Astrocyte (in vitro differentiated cells and primary cell): ENCODE data around the gene WIZ. TPM values are rescaled to one million over a fixed set of nuclear protein-coding genes. Genes with fewer than 3 reads are reported as not detected.

ENCODE experiments used
- DNase-seq: peaks from one replicate; pipeline ENCODE4 v3.0.0-alpha.2; 2010; ENCODE audit warnings: low read depth
- FAIRE-seq: peaks from 2 replicates; lab custom pipeline; 2011; peaks lifted over from hg19 to GRCh38; lab: Jason Lieb, UNC
- H2AFZ ChIP-seq: 2 replicates; pipeline ENCODE4 v1.6.0; 2012; ENCODE audit warnings: low read depth, low read length, inconsistent platforms
- H3K27ac ChIP-seq: 2 replicates; pipeline ENCODE4 v1.5.1; 2011; ENCODE audit warnings: low read depth, low read length, inconsistent platforms
- H3K27me3 ChIP-seq: 2 replicates; pipeline ENCODE4 v1.6.0; 2011; ENCODE audit warnings: low read length, inconsistent platforms; ENCODE audit not compliant: insufficient read depth
- H3K36me3 ChIP-seq: 2 replicates; pipeline ENCODE4 v1.5.1; 2011; ENCODE audit warnings: low read length, inconsistent platforms; ENCODE audit not compliant: insufficient read depth
- H3K4me1 ChIP-seq: 2 replicates; pipeline ENCODE4 v1.5.1; 2011; ENCODE audit warnings: low read length, inconsistent platforms; ENCODE audit not compliant: insufficient read depth
- H3K4me2 ChIP-seq: 2 replicates; pipeline ENCODE4 v1.6.0; 2012; ENCODE audit warnings: low read length, inconsistent platforms
- H3K4me3 ChIP-seq: 2 replicates; pipeline ENCODE4 v1.5.1; 2011; ENCODE audit warnings: low read depth, mild to moderate bottlenecking, low read length, inconsistent platforms; ENCODE audit not compliant: insufficient read depth
- H3K79me2 ChIP-seq: 2 replicates; pipeline ENCODE4 v1.6.0; 2012; ENCODE audit warnings: mild to moderate bottlenecking, low read length, inconsistent platforms; ENCODE audit not compliant: insufficient read depth
- H3K9ac ChIP-seq: 2 replicates; pipeline ENCODE4 v1.6.0; 2012; ENCODE audit warnings: mild to moderate bottlenecking, low read length, inconsistent platforms
- H3K9me3 ChIP-seq: 2 replicates; pipeline ENCODE4 v1.5.1; 2012; ENCODE audit warnings: low read depth, mild to moderate bottlenecking, low read length, inconsistent platforms; ENCODE audit not compliant: insufficient read depth
- H4K20me1 ChIP-seq: 2 replicates; pipeline ENCODE4 v1.6.0; 2012; ENCODE audit warnings: low read length, inconsistent platforms; ENCODE audit not compliant: insufficient read depth
- H3K27ac Mint-ChIP-seq: one replicate; pipeline ENCODE4 v1.8.0; 2021; ENCODE audit warnings: mild to moderate bottlenecking, mixed read lengths; ENCODE audit not compliant: unreplicated experiment
- H3K27me3 Mint-ChIP-seq: one replicate; pipeline ENCODE4 v1.8.0; 2021; ENCODE audit warnings: low read depth, mixed read lengths; ENCODE audit not compliant: unreplicated experiment
- H3K36me3 Mint-ChIP-seq: one replicate; pipeline ENCODE4 v1.8.0; 2021; ENCODE audit warnings: low read depth, mixed read lengths; ENCODE audit not compliant: unreplicated experiment
- H3K4me1 Mint-ChIP-seq: one replicate; pipeline ENCODE4 v1.8.0; 2021; ENCODE audit warnings: low read depth, mixed read lengths; ENCODE audit not compliant: unreplicated experiment
- H3K4me3 Mint-ChIP-seq: one replicate; pipeline ENCODE4 v1.8.0; 2021; ENCODE audit warnings: mild to moderate bottlenecking, moderate library complexity, mixed read lengths; ENCODE audit not compliant: unreplicated experiment
- H3K9me3 Mint-ChIP-seq: one replicate; pipeline ENCODE4 v1.8.0; 2021; ENCODE audit warnings: mild to moderate bottlenecking, mixed read lengths; ENCODE audit not compliant: unreplicated experiment
- EZH2 ChIP-seq: IDR thresholded peaks from 2 replicates; pipeline ENCODE4 v1.6.1; 2012; ENCODE audit warnings: mild to moderate bottlenecking, low read length, inconsistent platforms; ENCODE audit not compliant: insufficient read depth
- total RNA-seq: library from RNA; stranded (reverse); gene quantifications from 2 replicates; pipeline ENCODE4 v1.2.1, GENCODE V29; 2021
- TF ChIP-seq, protein P1 (sequence below): IDR thresholded peaks from 2 replicates; pipeline ENCODE4 v1.5.1; 2011; ENCODE audit warnings: low read depth, mild to moderate bottlenecking, inconsistent platforms, low read length, moderate library complexity; ENCODE audit not compliant: insufficient read depth

The WIZ gene
- total RNA-seq, 1 donor from 2014 or later = 43.8 TPM

DNA sequence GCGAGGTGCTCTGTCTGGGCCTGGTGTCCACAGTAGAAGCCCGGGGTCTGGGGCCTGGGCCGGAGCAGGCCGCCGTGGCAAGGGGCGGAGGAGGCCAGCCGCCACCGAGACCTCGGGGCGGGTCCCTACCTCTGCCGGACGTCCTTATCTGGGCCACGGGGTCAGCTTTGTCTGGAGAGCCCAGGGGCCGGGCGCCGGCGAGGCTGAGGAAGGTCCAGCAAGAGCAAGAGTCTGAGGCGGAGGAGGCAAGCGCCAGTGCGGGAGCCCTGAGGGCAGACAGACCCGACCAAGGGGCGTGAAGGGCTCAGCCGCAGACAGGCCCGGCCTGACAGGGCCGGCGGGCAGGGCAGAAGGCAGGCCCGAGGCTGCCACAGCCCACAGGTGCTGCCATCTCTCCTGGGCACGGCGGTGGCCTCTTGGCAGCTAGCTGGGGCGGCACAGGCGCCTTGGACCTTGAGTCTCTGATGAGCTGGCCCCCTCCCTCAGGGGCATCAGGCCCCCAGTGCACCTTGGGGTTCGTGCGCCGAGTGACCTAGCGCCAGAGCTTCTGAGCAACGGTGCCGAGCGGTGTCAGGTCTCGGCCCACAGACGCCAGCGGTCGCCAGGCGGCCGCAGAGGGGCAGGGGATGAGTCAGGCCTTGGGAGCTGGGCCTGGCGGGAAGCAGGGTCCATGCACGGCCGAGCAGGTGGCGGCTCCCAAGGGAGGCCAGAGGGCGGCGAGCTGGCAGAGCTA, 51.1 kb downstream of the WIZ start:
- peaks cover 79% of the 10 kb centered on the region for H4K20me1 ChIP-seq
- Mint-ChIP-seq H3K4me3 (no peak overlapping the region), H3K27ac (no peak overlapping the region), H3K36me3 (peaks cover 21% of the 10 kb centered on the region), H3K9me3 (no peaks in the 10 kb centered on the region), H3K27me3 (no peaks in the 10 kb centered on the region), H3K4me1 (no peaks in the 10 kb centered on the region)
- FAIRE-seq (no peak), DNase-seq (no peak)
- H3K9me3 ChIP-seq = no peaks in the 10 kb centered on the region
- TF ChIP-seq, protein P1, sequence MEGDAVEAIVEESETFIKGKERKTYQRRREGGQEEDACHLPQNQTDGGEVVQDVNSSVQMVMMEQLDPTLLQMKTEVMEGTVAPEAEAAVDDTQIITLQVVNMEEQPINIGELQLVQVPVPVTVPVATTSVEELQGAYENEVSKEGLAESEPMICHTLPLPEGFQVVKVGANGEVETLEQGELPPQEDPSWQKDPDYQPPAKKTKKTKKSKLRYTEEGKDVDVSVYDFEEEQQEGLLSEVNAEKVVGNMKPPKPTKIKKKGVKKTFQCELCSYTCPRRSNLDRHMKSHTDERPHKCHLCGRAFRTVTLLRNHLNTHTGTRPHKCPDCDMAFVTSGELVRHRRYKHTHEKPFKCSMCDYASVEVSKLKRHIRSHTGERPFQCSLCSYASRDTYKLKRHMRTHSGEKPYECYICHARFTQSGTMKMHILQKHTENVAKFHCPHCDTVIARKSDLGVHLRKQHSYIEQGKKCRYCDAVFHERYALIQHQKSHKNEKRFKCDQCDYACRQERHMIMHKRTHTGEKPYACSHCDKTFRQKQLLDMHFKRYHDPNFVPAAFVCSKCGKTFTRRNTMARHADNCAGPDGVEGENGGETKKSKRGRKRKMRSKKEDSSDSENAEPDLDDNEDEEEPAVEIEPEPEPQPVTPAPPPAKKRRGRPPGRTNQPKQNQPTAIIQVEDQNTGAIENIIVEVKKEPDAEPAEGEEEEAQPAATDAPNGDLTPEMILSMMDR = no peak
- TF ChIP-seq EZH2 = no peak
- H3K9ac ChIP-seq = no peak overlapping the region
- H2AFZ ChIP-seq = no peak overlapping the region
- H3K4me2 ChIP-seq = no peak overlapping the region
- H3K27me3 ChIP-seq = no peaks in the 10 kb centered on the region
- no peaks in the 10 kb centered on the region for H3K4me1 ChIP-seq
- H3K27ac ChIP-seq = no peak overlapping the region
- peaks cover 63% of the 10 kb centered on the region for H3K79me2 ChIP-seq
- H3K4me3 ChIP-seq = no peak overlapping the region
- H3K36me3 ChIP-seq = peaks cover 27% of the 10 kb centered on the region

DNA sequence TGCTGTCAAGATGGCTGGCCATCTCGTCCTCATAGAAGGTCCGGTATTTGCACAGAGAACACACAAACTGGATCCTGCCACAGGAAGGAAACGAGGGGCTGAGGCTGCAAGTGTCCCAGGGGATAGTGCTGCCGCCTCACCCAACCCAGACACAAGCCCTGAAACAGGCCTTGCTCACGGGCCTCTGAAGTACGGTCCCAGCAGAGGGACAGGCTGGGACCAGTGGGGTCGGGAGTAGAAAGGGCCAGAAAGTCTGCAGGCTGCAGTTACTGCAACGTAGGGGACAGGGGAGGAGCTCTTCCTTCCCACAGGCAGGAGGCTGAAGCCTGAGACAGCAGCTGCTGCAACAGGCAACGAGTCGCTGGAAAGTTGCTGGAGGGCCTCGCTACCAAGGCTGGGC, 52.0 kb downstream of the WIZ start:
- Histone ChIP-seq H2AFZ (no peak overlapping the region), H3K9ac (no peak overlapping the region), H3K27me3 (no peaks in the 10 kb centered on the region), H3K27ac (no peak overlapping the region), H3K4me2 (no peak overlapping the region), H3K79me2 (peaks cover 61% of the 10 kb centered on the region), H3K36me3 (peaks cover 29% of the 10 kb centered on the region), H4K20me1 (peaks cover 74% of the 10 kb centered on the region), H3K4me1 (no peaks in the 10 kb centered on the region), H3K4me3 (no peak overlapping the region), H3K9me3 (no peaks in the 10 kb centered on the region)
- Mint-ChIP-seq H3K9me3 (no peaks in the 10 kb centered on the region), H3K4me3 (no peak overlapping the region), H3K27ac (no peak overlapping the region), H3K4me1 (no peaks in the 10 kb centered on the region), H3K27me3 (no peaks in the 10 kb centered on the region), H3K36me3 (peaks cover 27% of the 10 kb centered on the region)
- DNase-seq = no peak
- TF ChIP-seq EZH2 = no peak
- TF ChIP-seq, protein P1 = no peak
- no peak for FAIRE-seq

DNA sequence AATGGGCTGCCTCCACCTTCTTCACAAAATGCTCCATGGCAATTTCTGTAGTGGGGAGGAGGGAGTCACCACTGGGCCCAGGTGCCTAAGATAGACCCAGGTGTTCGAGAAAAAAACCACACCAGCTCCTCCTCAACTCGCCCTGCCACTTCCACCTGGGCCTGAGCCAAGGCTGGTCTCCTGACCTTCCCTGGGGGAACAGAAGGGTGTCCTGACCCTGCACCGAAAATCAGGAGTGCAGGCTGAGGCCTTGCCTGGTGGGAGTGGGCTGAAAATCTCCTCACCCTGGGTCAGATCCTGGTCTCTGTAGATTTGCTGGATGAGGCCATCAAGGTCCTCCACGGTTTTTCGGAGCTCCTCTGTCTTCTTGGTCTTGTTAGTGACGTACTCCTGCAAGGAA, 52.5 kb downstream of the WIZ start:
- Histone ChIP-seq H3K9ac (no peak overlapping the region), H3K4me3 (no peak overlapping the region), H3K27ac (no peak overlapping the region), H3K4me1 (no peaks in the 10 kb centered on the region), H3K9me3 (no peaks in the 10 kb centered on the region), H3K36me3 (peaks cover 33% of the 10 kb centered on the region), H3K4me2 (no peak overlapping the region), H4K20me1 (peaks cover 68% of the 10 kb centered on the region), H3K27me3 (no peaks in the 10 kb centered on the region), H3K79me2 (peaks cover 59% of the 10 kb centered on the region), H2AFZ (no peak overlapping the region)
- DNase-seq (no peak), FAIRE-seq (no peak)
- TF ChIP-seq, protein P1 = no peak
- no peak for TF ChIP-seq EZH2
- peaks cover 27% of the 10 kb centered on the region for H3K36me3 Mint-ChIP-seq
- no peak overlapping the region for H3K4me3 Mint-ChIP-seq
- H3K4me1 Mint-ChIP-seq = no peaks in the 10 kb centered on the region
- H3K27ac Mint-ChIP-seq = no peak overlapping the region
- H3K27me3 Mint-ChIP-seq = no peaks in the 10 kb centered on the region
- no peaks in the 10 kb centered on the region for H3K9me3 Mint-ChIP-seq
